GM06990 (cell line): ENCODE results near the gene FAM219A.

ENCODE experiments used
- DNase-seq: peaks from one replicate; pipeline ENCODE4 v3.0.0-alpha.2; 2011; ENCODE audit not compliant: insufficient read length; ENCODE audit errors: extremely low read depth
- H3K27me3 ChIP-seq: replicated peaks from 2 replicates; pipeline ENCODE4 v1.6.0; 2011; ENCODE audit warnings: low read length; ENCODE audit not compliant: control insufficient read depth, insufficient read depth
- H3K36me3 ChIP-seq: 2 replicates; pipeline ENCODE4 v1.5.1; 2011; ENCODE audit warnings: low read length; ENCODE audit not compliant: control insufficient read depth, insufficient read depth
- H3K4me3 ChIP-seq: replicated peaks from 2 replicates; pipeline ENCODE4 v1.5.1; 2011; ENCODE audit warnings: low read depth, mild to moderate bottlenecking, control low read depth, low read length
- CTCF ChIP-seq: IDR thresholded peaks from 2 replicates; pipeline ENCODE4 v1.5.1; 2011; ENCODE audit warnings: low read length, control low read depth, mild to moderate bottlenecking, inconsistent platforms; ENCODE audit not compliant: insufficient read depth, poor library complexity, severe bottlenecking

The FAM219A gene

GRCh38 chr9:34349324-34349723 is 109.0 kb downstream of the FAM219A start:
- no peak for TF ChIP-seq CTCF
- DNase-seq = no peak
- Histone ChIP-seq H3K27me3 (no peaks in the 10 kb centered on the region), H3K4me3 (no peak overlapping the region), H3K36me3 (peaks cover 1% of the 10 kb centered on the region; the same call in 1 of the 2 replicates)
